ENCODE data around the gene ARID1B.

The ARID1B gene

DNA sequence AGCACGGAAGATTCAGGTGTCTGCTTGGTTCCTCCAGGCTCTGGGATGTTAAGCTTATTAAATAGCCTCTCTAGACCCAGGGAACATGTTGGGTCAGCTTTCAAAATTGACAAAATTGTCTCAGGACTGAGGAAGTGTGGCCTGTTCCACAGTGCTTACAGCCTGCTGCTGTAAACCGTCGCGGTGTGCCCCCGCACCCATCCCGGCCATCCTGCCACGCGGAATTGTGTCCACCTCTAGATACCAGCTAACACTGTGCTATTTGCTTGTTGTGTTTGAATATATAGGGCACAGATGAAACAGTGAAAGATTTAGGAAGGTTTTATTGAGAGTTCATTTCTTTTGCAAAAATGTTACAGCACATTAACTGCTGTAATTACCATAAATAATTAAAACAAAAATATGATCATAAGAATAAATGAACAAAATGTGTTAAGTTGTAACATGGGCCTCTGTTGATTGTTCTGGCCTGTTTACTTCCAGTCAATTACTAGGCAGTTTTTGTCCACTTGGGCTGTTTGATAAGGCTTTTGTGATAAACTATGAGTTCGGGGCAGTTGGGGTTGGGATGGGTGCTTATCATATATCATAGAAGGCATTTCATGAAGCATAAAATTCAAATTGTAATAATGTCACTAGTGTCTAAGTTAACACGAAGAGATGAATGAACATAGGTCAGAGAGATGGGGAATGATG is 77.4 kb downstream of the ARID1B start:
- no peak for DNase-seq

DNA sequence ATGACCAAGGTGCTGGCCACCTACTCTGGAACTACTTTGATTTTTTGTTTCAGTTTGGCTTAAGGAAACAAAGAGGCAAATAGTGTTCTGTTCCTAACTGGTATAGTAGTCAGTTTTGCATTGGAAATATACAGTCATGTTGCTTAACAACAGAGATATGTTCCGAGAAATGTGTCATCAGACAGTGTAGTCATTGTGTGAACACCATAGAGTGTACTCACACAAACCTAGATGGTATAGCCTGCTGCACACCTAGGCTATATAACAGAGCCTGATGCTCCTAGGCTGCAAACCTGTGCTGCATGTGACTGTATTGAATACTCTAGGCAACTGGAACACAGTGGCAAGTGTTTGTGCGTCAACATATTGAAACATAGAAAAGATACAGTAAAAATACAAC is 80.4 kb downstream of the ARID1B start:
- DNase-seq, result no peak

DNA sequence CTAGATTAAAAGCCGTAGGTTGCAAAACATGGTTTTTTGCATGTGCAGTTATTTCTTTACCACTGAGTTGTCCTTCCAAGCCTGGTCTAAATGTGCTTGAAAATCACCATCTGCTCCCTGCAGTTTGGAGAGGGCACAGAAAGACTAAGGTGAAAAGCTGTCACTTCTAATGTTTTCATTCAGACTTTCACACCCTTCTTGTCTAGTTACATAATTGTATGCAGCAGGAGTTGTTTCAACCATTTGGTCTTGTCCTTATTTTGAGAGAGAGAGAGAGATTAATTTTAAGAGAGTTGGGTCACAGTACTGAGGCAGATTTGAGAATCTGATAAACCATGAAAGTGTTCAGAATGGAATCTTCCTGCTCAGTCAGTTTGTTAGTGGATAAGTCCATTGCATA is 82.5 kb downstream of the ARID1B start:
- no peak for DNase-seq

DNA sequence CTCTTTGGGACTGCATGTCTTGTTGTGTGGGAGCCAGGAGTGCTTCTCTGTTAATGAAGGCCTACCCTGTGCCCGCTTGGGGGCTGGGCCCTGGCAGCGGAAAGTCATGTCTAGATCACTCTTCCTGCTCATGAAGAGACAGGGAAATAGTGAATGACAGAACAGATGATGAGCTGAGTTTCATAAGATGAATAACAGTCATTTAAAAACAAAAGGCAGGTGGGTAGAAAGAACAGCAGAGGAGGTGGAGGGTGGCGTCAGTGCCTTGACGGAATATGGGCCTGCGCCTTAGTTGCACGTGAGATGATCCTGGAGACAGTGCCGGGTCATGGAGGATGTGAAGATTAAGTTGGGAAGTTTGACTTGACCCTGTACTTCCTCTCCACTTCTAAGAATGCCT is 85.5 kb downstream of the ARID1B start:
- no peak for DNase-seq

DNA sequence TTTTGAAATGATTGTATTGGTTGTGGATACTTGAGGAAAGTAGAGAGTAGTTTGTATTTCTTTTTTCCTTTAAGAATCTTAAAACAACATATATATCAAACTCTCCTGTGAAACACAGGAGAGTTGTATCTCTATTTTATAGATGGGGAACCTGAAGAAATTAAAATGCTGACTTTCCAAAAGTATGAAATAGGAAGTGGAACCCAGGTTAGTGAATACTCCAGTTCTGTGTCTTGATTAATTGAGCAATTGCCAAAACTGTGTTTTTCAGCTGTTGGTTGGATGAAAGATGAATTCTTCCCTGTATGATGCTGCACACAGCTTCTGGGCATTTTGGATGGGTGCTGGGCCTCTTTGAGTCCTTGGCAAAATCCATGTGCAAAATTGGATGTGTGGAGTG is 86.3 kb downstream of the ARID1B start:
- no peak for DNase-seq

DNA sequence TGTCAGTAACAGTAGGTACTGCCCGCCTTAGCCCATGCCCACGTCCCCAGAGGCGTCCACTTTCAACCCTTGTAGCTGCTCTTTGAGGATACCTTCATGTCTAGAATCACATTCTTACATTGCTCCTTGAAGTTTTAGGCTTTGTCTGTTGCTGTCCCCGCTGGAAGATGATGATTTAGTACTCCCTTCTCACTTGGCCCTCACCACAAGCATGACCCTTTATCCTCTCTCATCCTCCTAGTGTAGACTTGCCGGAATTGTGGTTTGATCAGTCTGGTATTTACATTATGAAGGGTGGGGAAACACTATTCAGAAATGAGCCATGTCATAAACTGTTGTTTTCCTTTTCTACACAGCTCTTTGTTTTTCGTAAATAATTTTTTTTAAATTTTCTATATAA is 87.4 kb downstream of the ARID1B start:
- DNase-seq, result no peak

DNA sequence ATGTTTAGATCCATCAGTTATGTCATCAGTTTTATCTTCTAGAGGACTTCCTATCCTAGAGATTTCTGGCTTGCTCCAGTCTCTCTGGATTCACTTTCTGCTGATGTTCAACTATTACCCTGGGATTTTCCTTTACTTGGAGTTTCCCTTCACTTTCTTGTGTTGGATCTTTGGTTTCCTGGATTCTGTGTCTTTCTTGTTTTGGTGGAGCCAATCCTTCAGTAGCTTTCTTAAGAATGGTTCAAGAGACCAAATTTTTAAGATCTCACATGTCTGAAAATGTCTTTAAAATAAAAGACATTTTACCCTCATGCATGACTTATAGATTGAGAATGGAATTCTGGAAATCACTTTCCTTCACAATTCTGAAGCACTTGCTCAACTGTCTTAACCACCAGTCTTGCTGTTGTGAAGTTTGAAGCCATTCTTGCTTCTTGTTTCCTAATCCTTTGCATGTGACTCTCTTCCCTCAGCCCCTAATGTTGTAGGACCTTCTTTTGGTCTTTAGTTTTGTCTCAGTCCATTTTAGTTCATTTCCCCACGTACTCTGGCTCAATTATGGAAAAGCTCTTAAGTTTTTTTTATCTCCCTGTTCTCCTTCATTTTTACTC is 87.9 kb downstream of the ARID1B start:
- DNase-seq, result no peak

DNA sequence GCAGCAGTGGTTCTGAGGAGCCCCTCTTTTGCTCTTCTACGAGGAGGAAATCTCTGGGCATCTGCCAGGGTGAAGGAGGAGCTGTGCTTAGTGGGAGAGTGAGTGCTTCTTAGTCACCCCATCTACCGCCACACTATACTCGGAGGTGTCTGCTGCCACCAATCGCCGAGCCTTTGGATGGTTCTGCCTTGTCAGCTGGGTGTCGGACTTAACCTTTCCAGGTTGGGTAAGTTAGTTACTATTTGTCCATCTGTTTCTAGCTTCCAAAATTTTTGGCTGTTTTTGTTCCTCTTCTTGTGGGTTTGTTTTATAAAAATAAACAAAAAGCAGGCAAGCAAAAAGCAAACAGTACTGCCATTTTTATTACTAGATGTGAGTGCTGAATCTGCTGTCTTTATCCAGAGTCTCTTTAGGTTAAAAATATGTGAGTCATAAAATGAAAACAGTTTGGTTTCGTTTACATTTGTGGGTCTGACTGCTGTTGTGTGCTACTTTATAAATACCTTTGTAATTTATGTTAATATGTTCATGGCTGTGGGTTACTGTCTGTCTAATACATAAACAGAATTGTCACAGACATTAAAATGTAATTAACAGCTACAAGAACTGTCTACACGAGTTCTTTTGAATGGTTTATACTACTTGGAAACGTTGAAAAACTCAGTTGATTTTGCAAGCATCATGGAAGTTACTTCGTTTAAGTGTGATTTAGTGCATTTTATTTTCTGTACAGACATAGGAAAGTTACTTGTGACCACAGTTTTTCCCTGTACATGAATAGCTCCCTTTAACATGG is 89.2 kb downstream of the ARID1B start:
- no peak for DNase-seq

DNA sequence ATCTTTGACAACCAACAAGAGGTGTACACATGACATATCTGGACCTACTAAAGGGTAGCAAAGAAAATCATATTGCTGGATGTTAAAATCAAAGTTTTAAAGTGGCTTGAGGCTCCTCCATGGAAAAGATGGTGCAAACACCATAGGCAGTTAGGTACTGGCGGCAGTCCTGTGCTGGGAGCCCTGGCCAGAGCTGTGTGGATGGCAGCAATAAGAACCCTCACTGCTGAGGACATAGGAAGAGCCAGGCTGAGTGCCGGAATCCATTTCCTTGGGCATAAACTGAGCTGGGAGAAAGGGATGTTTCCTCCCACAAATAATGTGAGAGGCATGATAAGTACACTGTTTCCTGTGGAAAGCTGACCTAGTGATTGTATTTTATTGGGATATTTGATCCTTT is 89.9 kb downstream of the ARID1B start:
- DNase-seq, result no peak

DNA sequence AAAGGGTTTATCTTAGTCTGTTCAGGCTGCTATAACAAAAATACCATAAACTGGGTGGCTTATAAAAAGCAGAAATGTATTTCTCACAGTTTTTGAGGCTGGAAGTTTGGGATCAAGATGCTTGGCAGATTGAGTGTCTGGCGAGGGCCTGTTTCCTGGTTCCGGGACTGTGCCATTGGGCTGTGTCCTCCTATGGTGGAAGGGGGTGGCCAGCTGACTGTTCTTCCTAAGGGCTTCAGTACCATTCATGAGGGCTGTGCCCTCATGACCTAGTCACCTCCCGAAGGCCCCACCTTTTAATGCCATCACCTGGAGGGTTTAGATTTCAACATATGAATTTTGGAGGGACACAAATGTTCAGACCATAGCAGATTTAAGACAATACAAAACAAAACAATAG is 91.2 kb downstream of the ARID1B start:
- no peak for DNase-seq

DNA sequence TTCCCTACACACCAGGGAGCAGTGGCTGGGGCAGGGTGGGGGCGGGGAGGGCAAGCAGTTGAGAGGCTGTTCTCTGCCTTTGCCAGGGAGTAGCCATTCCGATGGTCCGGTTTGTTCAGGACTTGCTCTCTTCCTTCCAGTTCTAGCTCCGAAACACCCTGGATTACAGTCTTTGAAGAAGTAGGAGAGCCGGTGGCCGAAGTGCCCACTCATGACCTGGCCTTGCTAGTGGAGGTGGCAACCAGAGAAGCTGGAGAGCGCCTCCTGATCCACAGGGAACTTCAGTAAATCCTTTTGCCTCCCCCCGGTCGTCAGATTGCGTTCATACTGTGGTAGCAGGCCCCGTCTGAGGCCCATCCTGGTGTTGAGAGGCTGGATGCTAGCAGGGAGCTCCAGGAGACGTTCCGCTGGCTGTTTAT is 92.8 kb downstream of the ARID1B start:
- DNase-seq, result no peak

DNA sequence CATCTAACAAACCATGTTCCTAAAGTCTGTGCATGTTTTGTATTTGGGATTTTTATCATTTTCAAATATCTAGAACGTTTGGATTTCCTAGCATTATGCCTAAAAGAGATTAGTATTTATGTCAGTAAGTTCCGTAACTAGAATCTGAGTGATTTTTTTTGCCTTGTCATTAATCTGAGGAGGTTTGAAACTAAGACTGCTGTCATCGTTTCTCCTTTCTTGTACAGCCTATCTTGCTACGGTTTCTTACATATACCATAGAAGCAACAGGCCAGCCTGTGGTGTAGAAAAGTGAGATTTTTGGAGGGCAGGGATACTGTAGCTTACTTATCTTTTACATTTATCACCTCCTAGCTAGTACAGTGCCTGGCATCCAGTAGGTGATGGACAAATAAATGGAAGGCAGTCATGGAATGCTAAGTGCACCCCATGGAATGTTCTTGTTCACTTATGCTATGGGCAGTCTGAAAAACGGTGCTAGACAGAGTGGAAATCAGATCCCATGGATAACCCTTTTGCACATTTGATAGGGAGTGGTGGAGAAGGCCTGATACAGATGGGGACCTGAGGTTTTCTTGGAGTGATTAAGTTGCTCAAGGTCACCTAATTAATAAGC is 93.9 kb downstream of the ARID1B start:
- no peak for DNase-seq

DNA sequence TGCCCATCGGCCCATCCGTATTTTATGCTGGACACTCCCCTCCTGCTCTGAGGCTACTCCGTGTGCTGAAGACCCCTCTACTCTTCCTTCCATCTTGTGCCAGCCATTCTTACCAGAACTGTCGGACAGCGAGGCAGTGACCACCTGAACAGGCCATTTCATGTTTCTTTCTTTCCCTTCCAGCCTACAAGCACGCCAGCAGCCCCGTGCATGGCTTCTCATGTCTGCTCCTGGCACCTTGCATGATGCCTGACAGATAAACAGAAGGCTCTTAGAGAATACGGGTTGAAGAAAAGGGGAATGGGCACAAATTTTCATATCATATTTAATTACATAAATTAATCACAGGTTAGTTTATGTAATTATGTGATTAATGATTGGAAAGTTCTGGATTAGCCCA is 95.7 kb downstream of the ARID1B start:
- DNase-seq, result no peak

DNA sequence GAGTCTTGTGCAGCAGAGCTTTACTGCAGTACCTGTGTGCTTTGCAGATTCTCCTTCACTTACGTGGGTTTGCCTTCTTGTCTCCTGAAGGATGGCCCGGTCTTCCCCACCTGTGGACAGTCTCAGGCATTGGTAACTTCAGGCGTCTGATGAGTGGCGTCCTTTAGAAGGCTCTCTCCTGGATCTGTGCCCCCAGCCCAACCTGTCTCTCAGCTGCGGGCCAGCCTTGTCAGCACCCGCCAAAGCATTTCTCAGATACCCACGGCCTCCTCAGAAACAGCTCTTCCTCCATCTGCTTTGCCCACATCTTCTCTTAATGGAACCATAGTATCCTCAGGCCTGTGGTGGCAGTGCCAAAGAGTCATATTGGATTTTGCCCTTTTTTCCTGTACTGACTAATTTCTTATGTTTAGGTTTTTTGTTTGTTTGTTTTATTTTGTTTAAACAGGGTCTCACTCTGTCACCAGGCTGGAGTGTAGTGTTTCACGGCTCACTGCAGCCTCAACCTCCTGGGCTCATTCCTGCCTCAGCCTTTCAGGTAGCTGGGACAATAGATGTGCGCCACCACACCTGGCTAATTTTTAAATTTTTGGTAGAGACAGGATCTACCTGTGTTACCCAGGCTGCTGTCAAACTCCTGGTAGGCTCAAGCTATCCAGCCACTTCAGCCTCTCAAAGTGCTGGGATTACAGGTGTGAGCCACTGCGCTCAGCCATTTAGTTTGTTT is 96.6 kb downstream of the ARID1B start:
- DNase-seq, result no peak

DNA sequence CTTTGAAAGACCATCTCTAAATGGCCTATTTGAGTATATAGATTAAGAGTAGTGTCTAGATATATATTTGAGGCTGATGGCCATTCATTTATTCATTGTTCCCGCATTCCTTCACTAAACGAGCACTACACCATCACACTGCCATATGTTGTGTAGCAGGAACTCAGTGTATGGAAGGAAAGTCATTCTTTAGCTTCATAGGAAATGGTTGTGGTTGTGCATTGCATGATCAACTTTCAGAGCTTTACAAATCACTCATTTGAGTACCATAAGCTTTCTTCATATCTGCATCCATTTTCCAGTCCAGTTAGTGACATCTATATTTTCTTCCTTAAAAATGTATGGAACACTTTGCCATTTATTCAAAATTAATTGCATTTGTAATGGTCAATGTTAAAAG is 97.9 kb downstream of the ARID1B start:
- no peak for DNase-seq

DNA sequence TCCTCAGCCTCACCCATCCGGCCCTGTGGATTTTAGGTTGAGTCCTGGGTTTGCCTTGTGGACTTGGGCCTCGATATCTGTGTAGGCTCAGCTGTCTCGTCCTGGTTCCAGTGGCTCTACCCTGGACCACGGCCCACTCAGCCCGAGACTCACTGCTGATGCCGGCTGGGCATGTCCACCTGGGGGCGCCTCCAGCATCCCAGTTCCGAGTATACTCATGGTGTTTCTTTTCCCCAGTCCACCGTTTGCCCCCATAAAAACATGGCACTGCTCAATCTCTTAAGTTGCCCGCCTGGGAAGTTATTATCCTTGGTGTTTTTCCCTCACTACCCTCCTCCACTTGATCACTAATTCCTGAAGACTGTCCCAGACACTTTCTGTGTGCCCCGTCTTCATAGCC is 99.1 kb downstream of the ARID1B start:
- DNase-seq, result no peak

DNA sequence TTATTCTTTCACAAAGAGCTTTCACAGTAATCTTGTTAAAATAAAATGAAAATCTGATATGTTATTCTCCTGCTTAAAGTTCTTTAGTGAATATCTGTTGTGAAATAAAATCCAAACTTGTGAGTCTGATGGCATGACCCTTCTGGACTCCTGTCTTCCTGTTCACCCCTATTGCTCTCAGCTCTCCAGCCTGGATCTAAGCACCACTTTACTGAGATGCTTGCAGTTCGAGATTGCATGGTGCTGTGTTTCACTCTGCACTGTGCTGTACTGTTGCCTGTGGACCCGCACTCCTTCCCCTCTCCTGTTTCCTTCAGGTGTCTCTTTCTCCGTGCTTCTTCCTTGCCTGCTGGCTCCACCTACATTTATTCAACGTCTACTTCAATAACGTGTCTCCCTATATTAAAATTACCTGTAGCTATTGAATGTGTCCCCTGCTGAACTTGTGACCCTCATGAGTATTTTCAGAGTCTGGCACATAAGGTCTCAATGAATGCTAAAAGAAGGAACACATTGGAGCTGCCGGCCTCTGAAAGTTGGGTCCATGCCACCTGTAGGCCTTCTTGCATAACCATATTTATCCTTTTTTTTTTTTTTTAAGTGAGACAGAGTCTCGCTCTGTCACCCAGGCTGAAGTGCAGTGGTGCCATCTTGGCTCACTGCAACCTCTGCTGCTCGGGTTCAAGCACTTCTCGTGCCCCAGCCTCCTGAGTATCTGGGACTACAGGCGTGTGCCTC is 100.1 kb downstream of the ARID1B start:
- DNase-seq, result no peak

DNA sequence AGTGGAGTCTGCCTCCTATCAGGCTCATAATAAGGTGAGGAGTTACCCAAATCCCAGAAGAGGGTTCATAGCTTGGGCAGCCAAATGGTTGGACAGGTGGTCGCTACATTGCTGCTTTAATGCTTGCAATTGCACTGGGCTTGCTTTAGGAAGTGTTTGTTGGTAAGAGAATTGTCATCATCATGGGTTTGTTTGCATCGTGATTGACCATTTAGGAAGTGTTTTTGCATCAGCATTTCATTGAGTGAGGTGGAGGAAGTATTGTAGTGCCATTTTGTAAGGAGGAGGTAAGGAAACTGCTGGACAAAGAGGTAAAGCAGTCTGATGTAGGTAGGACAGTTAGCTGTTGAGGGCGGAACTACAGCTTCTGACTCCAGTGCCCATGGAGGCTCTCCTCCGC is 101.5 kb downstream of the ARID1B start:
- DNase-seq, result no peak

DNA sequence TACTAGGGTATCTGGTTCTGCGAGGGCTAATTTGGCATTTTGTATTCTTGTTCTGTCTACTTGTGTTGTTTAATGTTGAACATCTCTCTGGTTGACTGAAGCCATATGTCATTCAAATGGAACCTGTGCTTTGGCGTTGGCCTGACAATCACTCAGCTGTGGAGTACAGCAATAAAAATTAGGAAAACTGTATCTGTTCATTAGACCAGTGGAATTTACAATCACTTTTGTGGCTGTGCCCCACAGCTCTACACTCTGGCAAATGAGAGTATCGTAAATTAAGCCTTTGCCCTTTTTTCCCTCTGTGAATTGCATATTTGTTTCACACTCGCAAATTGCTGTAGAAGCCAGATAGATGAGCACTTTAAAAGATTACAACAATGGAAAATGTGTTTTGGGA is 102.0 kb downstream of the ARID1B start:
- no peak for DNase-seq

DNA sequence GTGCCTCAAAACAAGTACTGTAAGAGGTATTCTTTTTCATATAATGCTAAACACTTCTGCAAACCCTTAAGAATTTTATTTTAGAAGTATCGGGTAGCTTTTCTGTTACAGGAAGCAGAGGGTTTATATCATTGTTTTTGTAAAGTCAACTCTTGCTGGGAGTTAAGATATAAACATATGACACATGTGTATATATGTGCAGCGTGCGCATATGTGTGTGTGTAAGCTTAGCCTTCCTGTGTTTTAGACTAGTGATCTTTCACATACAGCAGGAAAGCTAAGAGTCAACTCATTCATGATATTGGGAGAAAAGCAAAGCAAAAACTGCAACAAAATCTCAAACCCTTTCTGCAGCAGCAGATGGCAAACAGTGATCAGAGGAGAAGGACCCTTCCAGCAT is 102.4 kb downstream of the ARID1B start:
- DNase-seq, result no peak

DNA sequence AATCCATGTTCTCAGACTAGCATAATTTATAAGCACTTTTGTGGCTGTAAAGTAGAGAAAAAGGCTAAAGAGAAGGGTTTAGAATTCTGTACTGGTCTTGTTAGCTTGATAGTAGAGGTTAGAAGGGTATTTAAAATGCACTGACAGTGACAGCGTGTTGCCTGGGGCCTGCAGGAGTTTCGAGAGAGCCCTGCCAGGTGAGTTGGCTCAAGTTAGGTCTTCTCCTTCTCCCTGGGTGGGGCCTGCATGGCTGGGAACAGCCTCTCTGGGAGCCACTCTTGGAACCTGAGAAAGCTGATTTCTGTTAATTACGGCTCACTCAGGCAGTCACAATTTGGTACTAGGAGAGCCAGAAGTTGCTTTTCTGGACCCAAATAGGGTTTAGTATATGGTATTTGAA is 103.7 kb downstream of the ARID1B start:
- DNase-seq, result no peak
